Activated T-cell treated with anti-CD3 and anti-CD28 coated beads for 4 hours (primary cell): Measurements from ENCODE around the gene FBRSL1.
"Not testable (repeated sequence)": the region's sequence is repeated elsewhere in the genome, so short reads cannot be mapped to it uniquely, and the experiment has no call there.

Source experiments
- DNase-seq: peaks from one replicate; pipeline ENCODE4 v3.0.0-alpha.2; 2020

Gene FBRSL1

GRCh38 chr12:132528564-132529106 is 38.7 kb downstream of the FBRSL1 start:
- DNase-seq: no peak

GRCh38 chr12:132529156-132529839 is 39.3 kb downstream of the FBRSL1 start:
- no peak for DNase-seq

GRCh38 chr12:132529906-132530305 is 40.0 kb downstream of the FBRSL1 start:
- DNase-seq: no peak

GRCh38 chr12:132530447-132530846 is 40.5 kb downstream of the FBRSL1 start:
- no peak for DNase-seq

GRCh38 chr12:132530851-132531250 is 40.9 kb downstream of the FBRSL1 start:
- no peak for DNase-seq

- not testable (repeated sequence) for DNase-seq
Observed at GRCh38 chr12:132532711-132533583, 43.0 kb downstream of the FBRSL1 start.

GRCh38 chr12:132533584-132533958 is 43.6 kb downstream of the FBRSL1 start:
- no peak for DNase-seq

GRCh38 chr12:132534076-132534475 is 44.1 kb downstream of the FBRSL1 start:
- no peak for DNase-seq

- DNase-seq: no peak
Observed at GRCh38 chr12:132535019-132535418, 45.1 kb downstream of the FBRSL1 start.

- no peak for DNase-seq
Observed at GRCh38 chr12:132536102-132536876, 46.3 kb downstream of the FBRSL1 start.

- no peak for DNase-seq
Observed at GRCh38 chr12:132537049-132537448, 47.1 kb downstream of the FBRSL1 start.

GRCh38 chr12:132537836-132538662 is 48.1 kb downstream of the FBRSL1 start:
- no peak for DNase-seq

- no peak for DNase-seq
Observed at GRCh38 chr12:132538663-132538990, 48.7 kb downstream of the FBRSL1 start.

- DNase-seq: no peak
Observed at GRCh38 chr12:132539016-132539773, 49.2 kb downstream of the FBRSL1 start.

GRCh38 chr12:132540436-132540835 is 50.5 kb downstream of the FBRSL1 start:
- DNase-seq: no peak

- DNase-seq: no peak
Observed at GRCh38 chr12:132541200-132541599, 51.2 kb downstream of the FBRSL1 start.

GRCh38 chr12:132541996-132542395 is 52.0 kb downstream of the FBRSL1 start:
- DNase-seq: no peak

- no peak for DNase-seq
Observed at GRCh38 chr12:132542661-132543060, 52.7 kb downstream of the FBRSL1 start.

- no peak for DNase-seq
Observed at GRCh38 chr12:132543298-132544079, 53.5 kb downstream of the FBRSL1 start.

- DNase-seq: no peak
Observed at GRCh38 chr12:132544080-132544397, 54.1 kb downstream of the FBRSL1 start.

GRCh38 chr12:132544498-132544897 is 54.5 kb downstream of the FBRSL1 start:
- no peak for DNase-seq
